NCI-H748 (cell line): ENCODE results near the gene CDC34.
A peak's percentile ranks its signal among the peaks of the same experiment; 100 is the strongest.
"Not testable (repeated sequence)": the region's sequence is repeated elsewhere in the genome, so short reads cannot be mapped to it uniquely, and the experiment has no call there.

Experiments used
- DNase-seq: peaks from one replicate; lab custom pipeline; 2025; ENCODE audit not compliant: unreplicated experiment; lab: John Stamatoyannopoulos, UW

CDC34 gene

GRCh38 chr19:572140-572742 is 40.7 kb downstream of the CDC34 start, which contains the start of gene BSG:
Gene BSG (plus strand): TSS chr19:572596. CDS start chr19:572635, 39 bp downstream.
- DNase-seq: peak; percentile 96

GRCh38 chr19:572743-573518 is 41.4 kb downstream of the CDC34 start:
- peak; percentile 37 for DNase-seq

- DNase-seq: no peak
These were observed 41.9 kb downstream of the CDC34 start for GRCh38 chr19:573519-573825.

- DNase-seq: no peak
These were observed 43.3 kb downstream of the CDC34 start for GRCh38 chr19:574658-575526.

GRCh38 chr19:575527-576506 is 44.3 kb downstream of the CDC34 start:
- DNase-seq: no peak

- no peak for DNase-seq
These were observed 45.3 kb downstream of the CDC34 start for GRCh38 chr19:576768-577438.

GRCh38 chr19:577439-578392 is 46.2 kb downstream of the CDC34 start:
- DNase-seq: no peak

- DNase-seq: no peak
These were observed 47.7 kb downstream of the CDC34 start for GRCh38 chr19:579111-579841.

GRCh38 chr19:579842-580155 is 48.2 kb downstream of the CDC34 start:
- no peak for DNase-seq

- no peak for DNase-seq
These were observed 48.8 kb downstream of the CDC34 start for GRCh38 chr19:580274-580835.

- no peak for DNase-seq
These were observed 50.0 kb downstream of the CDC34 start for GRCh38 chr19:581399-582111.

GRCh38 chr19:582497-583197 is 51.1 kb downstream of the CDC34 start:
- peak; percentile 26 for DNase-seq

GRCh38 chr19:583198-583967 is 51.8 kb downstream of the CDC34 start:
- DNase-seq: no peak

GRCh38 chr19:583968-584239 is 52.3 kb downstream of the CDC34 start:
- DNase-seq: no peak

GRCh38 chr19:584240-585001 is 52.9 kb downstream of the CDC34 start:
- peak; percentile 61 for DNase-seq

GRCh38 chr19:585146-585545 is 53.6 kb downstream of the CDC34 start:
- DNase-seq: not testable (repeated sequence)
